ENCODE measurements around the gene AP1G2. TPM values are rescaled to one million over a fixed set of nuclear protein-coding genes. Genes with fewer than 3 reads are reported as not detected.
A peak's percentile ranks its signal among the peaks of the same experiment; 100 is the strongest.

AP1G2 gene
- total and polyA plus RNA-seq, 2 of the 13 experiments (the other 11 are each of a cell fraction or from before 2014, with no cell fraction given), result 96.9 to 611 TPM

GRCh38 chr14:23559926-23560520, 7.6 kb downstream of the AP1G2 start (continued):
- TF ChIP-seq, protein P1, sequence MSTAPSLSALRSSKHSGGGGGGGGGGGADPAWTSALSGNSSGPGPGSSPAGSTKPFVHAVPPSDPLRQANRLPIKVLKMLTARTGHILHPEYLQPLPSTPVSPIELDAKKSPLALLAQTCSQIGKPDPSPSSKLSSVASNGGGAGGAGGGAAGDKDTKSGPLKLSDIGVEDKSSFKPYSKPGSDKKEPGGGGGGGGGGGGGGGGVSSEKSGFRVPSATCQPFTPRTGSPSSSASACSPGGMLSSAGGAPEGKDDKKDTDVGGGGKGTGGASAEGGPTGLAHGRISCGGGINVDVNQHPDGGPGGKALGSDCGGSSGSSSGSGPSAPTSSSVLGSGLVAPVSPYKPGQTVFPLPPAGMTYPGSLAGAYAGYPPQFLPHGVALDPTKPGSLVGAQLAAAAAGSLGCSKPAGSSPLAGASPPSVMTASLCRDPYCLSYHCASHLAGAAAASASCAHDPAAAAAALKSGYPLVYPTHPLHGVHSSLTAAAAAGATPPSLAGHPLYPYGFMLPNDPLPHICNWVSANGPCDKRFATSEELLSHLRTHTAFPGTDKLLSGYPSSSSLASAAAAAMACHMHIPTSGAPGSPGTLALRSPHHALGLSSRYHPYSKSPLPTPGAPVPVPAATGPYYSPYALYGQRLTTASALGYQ (CRISPR knock-in tag; IDR thresholded peaks at IDR 0.05), result 0 out of 2 replicates have a peak, but pooled peaks have one; percentile 4
- 0 out of 2 replicates have a peak, but pooled peaks have one; percentile 73 for TF ChIP-seq SMAD1 (CRISPR knock-in tag; IDR thresholded peaks at IDR 0.05; ENCODE audit: borderline replicate concordance, low read depth)
- 0 out of 2 replicates have a peak, but pooled peaks have one; percentile 29 for TF ChIP-seq ZNF296 (CRISPR knock-in tag; conservative IDR thresholded peaks at IDR 0.05)
- TF ChIP-seq BRCA1 (CRISPR knock-in tag; IDR thresholded peaks at IDR 0.05), result no peak

DNA sequence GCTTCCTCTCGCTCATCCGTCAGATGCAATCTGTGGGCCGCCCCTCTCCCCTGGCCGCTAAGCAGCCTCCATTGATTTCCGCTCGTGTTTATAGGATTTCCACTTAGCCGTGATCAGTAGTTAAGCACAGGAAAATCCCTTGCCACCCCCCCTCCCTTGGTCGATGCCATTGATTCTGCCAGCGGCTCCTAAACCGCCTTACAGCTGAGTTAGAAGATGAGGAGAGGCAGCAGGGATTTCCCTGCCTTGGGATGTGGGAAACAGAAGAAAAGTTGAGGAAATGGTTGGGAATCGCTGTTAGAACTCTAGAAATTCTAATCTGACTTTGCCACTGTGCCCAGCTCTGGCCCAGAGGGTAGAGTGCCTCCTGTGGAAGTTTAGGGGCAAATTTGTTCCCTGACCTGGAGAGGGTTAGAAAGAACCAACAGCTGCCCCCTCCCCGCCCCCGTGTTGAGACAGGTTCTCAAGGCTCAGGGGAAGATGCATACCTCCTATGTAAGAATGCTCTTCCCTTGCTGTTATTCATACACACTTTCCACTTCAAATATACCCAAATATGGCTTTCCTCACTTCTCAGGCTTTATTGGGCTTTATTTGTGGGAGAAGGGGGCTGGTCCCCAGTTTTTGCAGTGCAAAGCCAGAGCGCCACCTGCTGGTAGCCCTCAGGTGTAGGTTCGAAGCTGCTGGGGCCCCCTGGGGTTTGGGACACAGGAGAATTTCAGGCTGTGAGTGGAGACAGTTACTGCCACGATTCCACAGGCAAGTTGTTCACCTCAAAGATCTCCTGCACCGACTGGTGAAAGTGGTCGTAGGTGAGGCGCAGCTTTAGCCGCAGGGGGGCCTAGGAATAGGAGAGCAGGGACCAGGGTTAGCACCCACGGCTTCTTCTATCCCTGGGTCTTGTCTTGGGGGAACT, 8.3 kb downstream of the AP1G2 start:
- Histone ChIP-seq H3K4me1 (ENCODE audit: insufficient read depth, low read length) (peaks cover 47% of the 10 kb centered on the region), H3K27ac (ENCODE audit: extremely low read length, insufficient read depth, low read length) (peak overlapping the region; percentile 2), H4K20me1 (ENCODE audit: insufficient read depth, low read length) (peaks cover 13% of the 10 kb centered on the region; the same call in 1 of the 2 replicates), H3K36me3 (replicated peaks in 1 of 2; ENCODE audit: control insufficient read depth in 1 of 2, insufficient read depth in 2 of 2, low read length in 2 of 2) (peaks cover 38 to 52% of the 10 kb centered on the region in 2 experiments), H3K4me2 (ENCODE audit: low read depth, low read length) (no peak overlapping the region), H3K9ac (ENCODE audit: insufficient read depth, low read depth, low read length) (no peak overlapping the region), H3K79me2 (ENCODE audit: insufficient read depth, low read length) (peaks cover 9% of the 10 kb centered on the region), H2AFZ (ENCODE audit: low read length) (no peak overlapping the region), H3K9me3 (ENCODE audit: low read length) (no peaks in the 10 kb centered on the region), H3K27me3 (ENCODE audit: control insufficient read depth in 1 of 2, insufficient read depth in 2 of 2, low read length in 2 of 2) (no peaks in the 10 kb centered on the region; a peak in 1 of 5 replicates), H3K4me3 (replicated peaks in 1 of 3; ENCODE audit: insufficient read depth in 1 of 3, low read depth in 2 of 3, low read length in 3 of 3) (no peak overlapping the region)
- in situ Hi-C loops (cut with HindIII; ENCODE audit: extremely low pct_ligation_motif_present, low pct_unique_long_range_greater_than_20kb) (loop anchor here (5.0 kb wide), 2 partner anchors 77 to 237 kb away; partner anchors contain the start of gene PABPN1), intact Hi-C loops (cut with micrococcal nuclease; ENCODE audit: unreplicated experiment) (loop anchor here (5.0 kb wide), 1 partner anchor 292 kb away; no protein-coding TSS in a partner anchor)
- 82% methylated on average over 21 of the region's 21 CpGs for WGBS (ENCODE audit: low lambda C conversion rate)
- BruUV-seq (replicated peaks), result no TSS peak
- peak; percentile 72 for DNase-seq (ENCODE audit: low spot score)
- ChIA-PET POLR2A (interaction anchor here (0.7 to 7.6 kb wide), 17 partner anchors 8 to 273 kb away, joined by 3 to 113 read pairs (median 5); partner anchors contain the start of genes AP1G2, BCL2L2, HOMEZ and PABPN1), CTCF (ENCODE audit: low intra/inter-chr PET ratio, low total read pairs) (interaction anchor here (0.6 to 10.9 kb wide), 6 partner anchors 20 to 566 kb away, joined by 3 to 275 read pairs (median 6); partner anchors contain the start of gene NGDN)
- peak; percentile 21 for FAIRE-seq
- ATAC-seq, result no peak
- TF ChIP-seq ZNF512B (CRISPR knock-in tag; IDR thresholded peaks at IDR 0.05; ENCODE audit: borderline replicate concordance) (0 out of 2 replicates have a peak, but pooled peaks have one; percentile 4), KAT2B (IDR thresholded peaks at IDR 0.05; ENCODE audit: borderline replicate concordance, low read depth, low read length) (no peak), ZFP90 (CRISPR knock-in tag; IDR thresholded peaks at IDR 0.05; ENCODE audit: borderline replicate concordance) (no peak; the same call in 1 of the 2 replicates), ZBTB7A (CRISPR knock-in tag; IDR thresholded peaks at IDR 0.05) (no peak), POLR2G (IDR thresholded peaks at IDR 0.05; ENCODE audit: low read depth, low read length) (peak; percentile 66; the same call in 1 of the 2 replicates), MIER2 (CRISPR knock-in tag; IDR thresholded peaks at IDR 0.05) (no peak), GLI4 (CRISPR knock-in tag; IDR thresholded peaks at IDR 0.05; ENCODE audit: borderline replicate concordance) (no peak), SAFB2 (CRISPR knock-in tag; IDR thresholded peaks at IDR 0.05; ENCODE audit: borderline replicate concordance, low read depth) (no peak)
- TF ChIP-seq, protein P2, sequence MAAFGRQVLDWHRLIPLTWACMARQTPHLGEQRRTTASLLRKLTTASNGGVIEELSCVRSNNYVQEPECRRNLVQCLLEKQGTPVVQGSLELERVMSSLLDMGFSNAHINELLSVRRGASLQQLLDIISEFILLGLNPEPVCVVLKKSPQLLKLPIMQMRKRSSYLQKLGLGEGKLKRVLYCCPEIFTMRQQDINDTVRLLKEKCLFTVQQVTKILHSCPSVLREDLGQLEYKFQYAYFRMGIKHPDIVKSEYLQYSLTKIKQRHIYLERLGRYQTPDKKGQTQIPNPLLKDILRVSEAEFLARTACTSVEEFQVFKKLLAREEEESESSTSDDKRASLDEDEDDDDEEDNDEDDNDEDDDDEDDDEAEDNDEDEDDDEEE (CRISPR knock-in tag; IDR thresholded peaks at IDR 0.05), result peak; percentile 74; the same call in 1 of the 2 replicates
